K562 (cell line): ENCODE data around the gene GAP43. TPM values are rescaled to one million over a fixed set of nuclear protein-coding genes. Genes with fewer than 3 reads are reported as not detected.

Experiments used
- ATAC-seq: fragments of 200-7000 bp; cut with Tn5 transposase; 3 replicates; pipeline ENCODE4 v1.9.1; 2020; ENCODE audit warnings: moderate library complexity
- BruUV-seq: library from RNA; stranded (reverse); fragments of 400-500 nt; replicated peaks from 2 replicates; lab custom pipeline; 2021; lab: Mats Ljungman, UMichigan
- CTCF ChIA-PET: fragments of 300-600 bp; formaldehyde crosslinking; extraction: SDS; loops from one replicate; lab custom pipeline; 2021; ENCODE audit warnings: low intra/inter-chr PET ratio; lab: Yijun Ruan, JAX
- POLR2A ChIA-PET: fragments of 300-600, 350-650 bp; sonication (Branson Sonifier 250); formaldehyde crosslinking; extraction: SDS; loops from one replicate; lab custom pipeline; 2021; ENCODE audit warnings: antibody characterized with exemption, inconsistent platforms; lab: Yijun Ruan, JAX
- DNase-seq, 4 experiments: peaks; one replicate each; pipeline versions ENCODE4 v3.0.0 to v3.0.0-alpha.2; 2011 to 2018; ENCODE audit warnings: low spot score in 3 of 4, mixed read lengths in 3 of 4; ENCODE audit errors: extremely low read depth in 1 of 4
- FAIRE-seq: peaks from 2 replicates; lab custom pipeline; 2011; peaks lifted over from hg19 to GRCh38; lab: Jason Lieb, UNC
- H2AFZ ChIP-seq: 2 replicates; pipeline ENCODE4 v1.6.0; 2011; ENCODE audit warnings: low read depth, low read length, control low read depth, inconsistent platforms
- H3K27ac ChIP-seq: fragments of 200-600 bp; 3 replicates; pipeline ENCODE4 v1.8.0; 2011; ENCODE audit warnings: low read depth, mild to moderate bottlenecking, control low read depth, inconsistent platforms, low read length, moderate library complexity, mixed read lengths; ENCODE audit errors: extremely low read depth
- H3K27me3 ChIP-seq, 2 experiments: fragments of 300-600 bp in 1 of 2; 2 replicates in 1 of 2; 3 replicates in 1 of 2; pipeline versions ENCODE4 v1.6.0 to v1.8.0; 2011; ENCODE audit warnings: inconsistent platforms in 2 of 2, low read length in 2 of 2, mild to moderate bottlenecking in 1 of 2, mixed read lengths in 1 of 2, moderate library complexity in 1 of 2; ENCODE audit not compliant: control insufficient read depth in 2 of 2, insufficient read depth in 2 of 2
- H3K36me3 ChIP-seq: fragments of 300-600 bp; 3 replicates; pipeline ENCODE4 v1.8.0; 2011; ENCODE audit warnings: mild to moderate bottlenecking, low read length, inconsistent platforms; ENCODE audit not compliant: control insufficient read depth, insufficient read depth
- H3K4me1 ChIP-seq, 2 experiments: fragments of 200-600 bp in 1 of 2; replicated peaks in 1 of 2; 2 replicates in 1 of 2; 3 replicates in 1 of 2; pipeline versions ENCODE4 v1.5.1 to v1.8.0; 2011; ENCODE audit warnings: inconsistent platforms in 2 of 2, low read length in 2 of 2, mild to moderate bottlenecking in 1 of 2, mixed read lengths in 1 of 2, moderate library complexity in 1 of 2; ENCODE audit not compliant: control insufficient read depth in 2 of 2, insufficient read depth in 2 of 2
- H3K4me2 ChIP-seq: 2 replicates; pipeline ENCODE4 v1.6.1; 2011; ENCODE audit warnings: low read length, control low read depth, inconsistent platforms, mixed read lengths; ENCODE audit not compliant: insufficient read depth
- H3K4me3 ChIP-seq: fragments of 200-600 bp; sonication (generic), shearing (Covaris generic); 2 replicates; pipeline ENCODE4 v1.5.1; 2016; ENCODE audit warnings: control low read depth, inconsistent platforms
- H3K79me2 ChIP-seq: fragments of 200-600 bp; 3 replicates; pipeline ENCODE4 v1.8.0; 2011; ENCODE audit warnings: low read length, inconsistent platforms; ENCODE audit not compliant: control insufficient read depth, insufficient read depth
- H3K9ac ChIP-seq, 2 experiments: 2 replicates each; pipeline versions ENCODE4 v1.6.0 to v1.6.1; 2011; ENCODE audit warnings: low read depth in 2 of 2, low read length in 2 of 2, control low read depth in 1 of 2, inconsistent platforms in 1 of 2, mild to moderate bottlenecking in 1 of 2, mixed read lengths in 1 of 2; ENCODE audit not compliant: insufficient read depth in 1 of 2
- H3K9me1 ChIP-seq: one replicate; pipeline ENCODE4 v1.6.0; 2011; ENCODE audit warnings: inconsistent platforms, mild to moderate bottlenecking, low read length, moderate library complexity; ENCODE audit not compliant: control insufficient read depth, insufficient read depth
- H3K9me3 ChIP-seq: replicated peaks from 2 replicates; pipeline ENCODE4 v1.5.1; 2011; ENCODE audit warnings: low read depth, low read length, inconsistent platforms; ENCODE audit not compliant: control insufficient read depth, insufficient read depth
- H4K20me1 ChIP-seq: replicated peaks from 2 replicates; pipeline ENCODE4 v1.6.1; 2011; ENCODE audit warnings: low read length, inconsistent platforms, mixed read lengths; ENCODE audit not compliant: control insufficient read depth, insufficient read depth
- BACH1 ChIP-seq: fragments of 200-800 bp; sonication (Bioruptor generic); IDR thresholded peaks from 2 replicates; pipeline ENCODE4 v1.6.1; 2016; ENCODE audit warnings: missing genetic modification characterization, missing compliant biosample characterization
- CHCHD3 ChIP-seq: fragments of 250-450 bp; sonication (Bioruptor Pico); IDR thresholded peaks from 2 replicates; pipeline ENCODE4 v2.1.2; 2022; ENCODE audit warnings: mild to moderate bottlenecking
- GATAD2A ChIP-seq: fragments of 450-650 bp; IDR thresholded peaks from 2 replicates; pipeline ENCODE4 v1.6.1; 2017
- MAFF ChIP-seq: IDR thresholded peaks from 2 replicates; pipeline ENCODE4 v1.6.1; 2012; ENCODE audit warnings: low read length, improper control_type of control experiment
- MTA2 ChIP-seq: fragments of 450-650 bp; IDR thresholded peaks from 2 replicates; pipeline ENCODE4 v1.6.1; 2016; ENCODE audit warnings: low read depth
- NCOA2 ChIP-seq, 2 experiments: fragments of 450-650 bp; IDR thresholded peaks; 2 replicates each; pipeline ENCODE4 v1.6.1; 2018; ENCODE audit warnings: mild to moderate bottlenecking in 2 of 2, moderate library complexity in 1 of 2; ENCODE audit not compliant: partially characterized antibody in 2 of 2
- NFIX ChIP-seq: fragments of 250-450 bp; sonication (Bioruptor Pico); IDR thresholded peaks from 2 replicates; pipeline ENCODE4 v1.4.0; 2020; ENCODE audit warnings: low read depth, mild to moderate bottlenecking, moderate library complexity
- NR1H2 ChIP-seq: sonication (generic); formaldehyde crosslinking; IDR thresholded peaks from 2 replicates; pipeline ENCODE4 v1.4.0; 2020; ENCODE audit warnings: mild to moderate bottlenecking, missing genetic modification reagents
- SNRNP70 ChIP-seq: fragments of 200-400 bp; formaldehyde crosslinking; optimal IDR thresholded peaks from 2 replicates; pipeline ENCODE3; 2017; ENCODE audit warnings: low read depth, low read length
- SOX6 ChIP-seq: fragments of 450-650 bp; IDR thresholded peaks from 2 replicates; pipeline ENCODE4 v1.6.1; 2014; ENCODE audit warnings: mild to moderate bottlenecking
- SRF ChIP-seq, 2 experiments: fragments of 250-450, 450-650 bp in 1 of 2; sonication (Bioruptor Pico) in 1 of 2; sonication (generic) in 1 of 2; formaldehyde crosslinking; IDR thresholded peaks; 2 replicates each; pipeline versions ENCODE4 v1.5.0 to v1.5.1; 2020 to 2022; ENCODE audit warnings: mild to moderate bottlenecking in 1 of 2, missing genetic modification reagents in 1 of 2
- TOE1 ChIP-seq, 2 experiments: fragments of 450-650 bp in 1 of 2; sonication (generic) in 1 of 2; formaldehyde crosslinking in 1 of 2; IDR thresholded peaks; 2 replicates each; pipeline versions ENCODE4 v1.7.1 to v1.8.0; 2016 to 2022; ENCODE audit warnings: borderline replicate concordance in 2 of 2, mild to moderate bottlenecking in 2 of 2, antibody characterized with exemption in 1 of 2, inconsistent platforms in 1 of 2, low read depth in 1 of 2, missing genetic modification reagents in 1 of 2, moderate library complexity in 1 of 2
- ZC3H11A ChIP-seq: IDR thresholded peaks from 2 replicates; pipeline ENCODE4 v1.6.1; 2012; ENCODE audit warnings: low read depth, low read length, improper control_type of control experiment
- ZNF24 ChIP-seq: fragments of 450-650 bp; IDR thresholded peaks from 2 replicates; pipeline ENCODE4 v1.6.1; 2016
- ZNF444 ChIP-seq: fragments of 250-450 bp; sonication (Bioruptor Pico); IDR thresholded peaks from 2 replicates; pipeline ENCODE4 v1.4.0; 2020; ENCODE audit warnings: mild to moderate bottlenecking, moderate library complexity
- WGBS: fragments of 100-300 bp; shearing (Covaris generic); methylation state at CpG from one replicate; pipeline ENCODE4 v1.1.6; 2016; ENCODE audit warnings: low coverage, mixed read lengths; ENCODE audit not compliant: insufficient coverage; ENCODE audit errors: missing lambda C conversion rate; 5-methylcytosine and 5-hydroxymethylcytosine counted together
- in situ Hi-C: fragments of 300-500 bp; cut with MboI; formaldehyde crosslinking; loops from 4 replicates; pipeline ENCODE4 v1.15.0; 2018; ENCODE audit warnings: inconsistent platforms, mixed read lengths
- intact Hi-C: fragments of 100-400 bp; cut with micrococcal nuclease; formaldehyde crosslinking; loops from 2 replicates; pipeline ENCODE4 v1.14.2; 2022
- polyA plus RNA-seq, 8 experiments: library from polyadenylated mRNA; depleted of rRNA in 4 of 8; stranded (reverse) in 5 of 8; unstranded in 3 of 8; fragments of >200 nt; fragmentation: Nextera tagmentation in 2 of 8; fragmentation: Illumina TruSeq in 1 of 8; extraction: Ambion mirVana in 2 of 8; extraction: Trizol in 1 of 8; gene quantifications; 2 replicates each; pipeline versions ENCODE4 v1.2.1 to v1.2.3, GENCODE V29; 2011 to 2014; ENCODE audit warnings: inconsistent platforms in 1 of 8, missing spikeins in 1 of 8
- total RNA-seq, 7 experiments: library from RNA; depleted of rRNA in 6 of 7; stranded (reverse); fragments of >200 nt in 6 of 7; fragmentation: Illumina TruSeq in 2 of 7; extraction: Trizol in 2 of 7; gene quantifications; 2 replicates each; pipeline versions ENCODE4 v1.2.1 to v1.2.3, GENCODE V29; 2011 to 2021; ENCODE audit warnings: low replicate concordance in 1 of 7
- TF ChIP-seq, protein P1 (sequence below): fragments of 450-650 bp; IDR thresholded peaks from 2 replicates; pipeline ENCODE4 v1.6.1; 2016; ENCODE audit warnings: antibody characterized with exemption
- TF ChIP-seq, protein P2 (sequence below): fragments of 450-650 bp; conservative IDR thresholded peaks from 2 replicates; pipeline ENCODE4 v1.6.1; 2016; ENCODE audit warnings: missing genetic modification characterization, low read depth, mild to moderate bottlenecking, missing compliant biosample characterization, moderate library complexity
- TF ChIP-seq, protein P3 (sequence below): fragments of 250-450 bp; sonication (Bioruptor Pico); IDR thresholded peaks from 2 replicates; pipeline ENCODE4 v1.9.0; 2021; ENCODE audit warnings: mild to moderate bottlenecking
- TF ChIP-seq, protein P4 (sequence below): fragments of 450-650 bp; formaldehyde crosslinking; IDR thresholded peaks from 2 replicates; pipeline ENCODE4 v1.4.0; 2020; ENCODE audit warnings: mild to moderate bottlenecking, moderate library complexity

The GAP43 gene
- total and polyA plus RNA-seq, 9 of the 15 experiments (the other 6 are each of a cell fraction or from before 2014, with no cell fraction given), result 0.04 to 0.11 (median 0.09) TPM; not detected in 6

DNA sequence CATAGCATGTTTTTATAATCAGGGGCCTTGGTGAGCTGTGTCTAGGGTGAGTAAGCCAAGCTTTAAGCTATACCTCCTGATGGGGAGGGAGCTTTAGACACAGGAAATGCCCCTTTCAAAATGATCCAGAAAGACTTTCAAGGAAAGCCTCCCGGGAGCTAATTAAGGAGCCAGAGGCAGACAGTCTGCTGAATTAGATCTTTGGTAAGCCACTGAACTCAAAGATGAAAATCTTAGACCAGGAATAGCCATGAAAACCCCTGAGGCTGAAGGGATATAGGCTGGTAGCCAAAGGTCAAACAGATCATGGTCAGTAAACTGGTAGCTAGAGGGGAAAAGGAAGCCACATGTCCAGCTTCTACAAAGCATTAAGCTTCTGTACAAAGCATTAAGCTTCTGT lies 42.7 kb upstream of the GAP43 start:
- no peaks in the 10 kb centered on the region for H3K27me3 ChIP-seq
- H4K20me1 ChIP-seq, result no peaks in the 10 kb centered on the region
- H3K27ac ChIP-seq, result no peak overlapping the region
- no peak overlapping the region for H3K4me2 ChIP-seq
- intact Hi-C loops, result no loop called here
- H3K4me1 ChIP-seq, result no peaks in the 10 kb centered on the region
- H3K9me1 ChIP-seq, result no peaks in the 10 kb centered on the region
- FAIRE-seq (no peak), DNase-seq (no peak), ATAC-seq (no peak)
- ChIA-PET CTCF (no interaction called here), POLR2A (no interaction called here)
- TF ChIP-seq CHCHD3 (CRISPR knock-in tag), result no peak
- no peak for TF ChIP-seq GATAD2A
- TF ChIP-seq, protein P1, sequence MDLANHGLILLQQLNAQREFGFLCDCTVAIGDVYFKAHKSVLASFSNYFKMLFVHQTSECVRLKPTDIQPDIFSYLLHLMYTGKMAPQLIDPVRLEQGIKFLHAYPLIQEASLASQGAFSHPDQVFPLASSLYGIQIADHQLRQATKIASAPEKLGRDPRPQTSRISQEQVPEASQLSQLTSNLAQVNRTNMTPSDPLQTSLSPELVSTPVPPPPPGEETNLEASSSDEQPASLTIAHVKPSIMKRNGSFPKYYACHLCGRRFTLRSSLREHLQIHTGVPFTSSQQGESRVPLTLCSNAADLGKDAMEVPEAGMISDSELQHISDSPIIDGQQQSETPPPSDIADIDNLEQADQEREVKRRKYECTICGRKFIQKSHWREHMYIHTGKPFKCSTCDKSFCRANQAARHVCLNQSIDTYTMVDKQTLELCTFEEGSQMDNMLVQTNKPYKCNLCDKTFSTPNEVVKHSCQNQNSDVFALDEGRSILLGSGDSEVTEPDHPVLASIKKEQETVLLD, result no peak
- TF ChIP-seq TOE1 (IDR thresholded peaks at IDR 0.05; ENCODE audit: borderline replicate concordance), result no peak
- TF ChIP-seq TOE1 (CRISPR knock-in tag; IDR thresholded peaks at IDR 0.05; ENCODE audit: borderline replicate concordance, low read depth), result no peak
- TF ChIP-seq SRF (CRISPR knock-in tag; IDR thresholded peaks at IDR 0.05), result no peak
- TF ChIP-seq BACH1 (tag), result no peak
- TF ChIP-seq, protein P2, sequence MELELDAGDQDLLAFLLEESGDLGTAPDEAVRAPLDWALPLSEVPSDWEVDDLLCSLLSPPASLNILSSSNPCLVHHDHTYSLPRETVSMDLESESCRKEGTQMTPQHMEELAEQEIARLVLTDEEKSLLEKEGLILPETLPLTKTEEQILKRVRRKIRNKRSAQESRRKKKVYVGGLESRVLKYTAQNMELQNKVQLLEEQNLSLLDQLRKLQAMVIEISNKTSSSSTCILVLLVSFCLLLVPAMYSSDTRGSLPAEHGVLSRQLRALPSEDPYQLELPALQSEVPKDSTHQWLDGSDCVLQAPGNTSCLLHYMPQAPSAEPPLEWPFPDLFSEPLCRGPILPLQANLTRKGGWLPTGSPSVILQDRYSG (tag), result no peak
- TF ChIP-seq NR1H2 (CRISPR knock-in tag), result no peak
- TF ChIP-seq SOX6, result no peak
- TF ChIP-seq SNRNP70, result no peak
- no peak for TF ChIP-seq MTA2
- no peak for TF ChIP-seq ZNF444 (CRISPR knock-in tag)
- TF ChIP-seq, protein P3, sequence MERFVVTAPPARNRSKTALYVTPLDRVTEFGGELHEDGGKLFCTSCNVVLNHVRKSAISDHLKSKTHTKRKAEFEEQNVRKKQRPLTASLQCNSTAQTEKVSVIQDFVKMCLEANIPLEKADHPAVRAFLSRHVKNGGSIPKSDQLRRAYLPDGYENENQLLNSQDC (CRISPR knock-in tag), result no peak
- TF ChIP-seq, protein P4, sequence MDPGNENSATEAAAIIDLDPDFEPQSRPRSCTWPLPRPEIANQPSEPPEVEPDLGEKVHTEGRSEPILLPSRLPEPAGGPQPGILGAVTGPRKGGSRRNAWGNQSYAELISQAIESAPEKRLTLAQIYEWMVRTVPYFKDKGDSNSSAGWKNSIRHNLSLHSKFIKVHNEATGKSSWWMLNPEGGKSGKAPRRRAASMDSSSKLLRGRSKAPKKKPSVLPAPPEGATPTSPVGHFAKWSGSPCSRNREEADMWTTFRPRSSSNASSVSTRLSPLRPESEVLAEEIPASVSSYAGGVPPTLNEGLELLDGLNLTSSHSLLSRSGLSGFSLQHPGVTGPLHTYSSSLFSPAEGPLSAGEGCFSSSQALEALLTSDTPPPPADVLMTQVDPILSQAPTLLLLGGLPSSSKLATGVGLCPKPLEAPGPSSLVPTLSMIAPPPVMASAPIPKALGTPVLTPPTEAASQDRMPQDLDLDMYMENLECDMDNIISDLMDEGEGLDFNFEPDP (CRISPR knock-in tag), result no peak
- no peak for TF ChIP-seq ZNF24
- TF ChIP-seq ZC3H11A, result no peak
- no peak for TF ChIP-seq NCOA2 (IDR thresholded peaks at IDR 0.05; ENCODE audit: partially characterized antibody in 2 of 2)
- TF ChIP-seq NFIX, result no peak
- TF ChIP-seq MAFF, result no peak
- H2AFZ ChIP-seq, result no peak overlapping the region
- no peaks in the 10 kb centered on the region for H3K9me3 ChIP-seq
- in situ Hi-C loops, result no loop called here
- no TSS peak for BruUV-seq
- no peaks in the 10 kb centered on the region for H3K79me2 ChIP-seq
- no peaks in the 10 kb centered on the region for H3K36me3 ChIP-seq
- no peak overlapping the region for H3K9ac ChIP-seq
- H3K4me3 ChIP-seq, result no peak overlapping the region
- WGBS, result 0% methylated on average over 1 of the region's 1 CpG
